H1 (cell line): ENCODE data around the gene UBIAD1. TPM values are rescaled to one million over a fixed set of nuclear protein-coding genes. Genes with fewer than 3 reads are reported as not detected.
A peak's percentile ranks its signal among the peaks of the same experiment; 100 is the strongest.

Experiments used
- CTCF ChIA-PET: fragments of 300-600 bp; sonication (Branson Sonifier 250); formaldehyde crosslinking; loops from one replicate; lab custom pipeline; 2021; ENCODE audit not compliant: partially characterized antibody; lab: Charles Lee
- POLR2A ChIA-PET: fragments of 300-600 bp; sonication (Branson Sonifier 250); formaldehyde crosslinking; loops from one replicate; lab custom pipeline; 2021; ENCODE audit warnings: inconsistent platforms; ENCODE audit not compliant: partially characterized antibody; lab: Charles Lee
- DNase-seq, 2 experiments: peaks; one replicate each; pipeline versions ENCODE4 v3.0.0 to v3.0.0-alpha.2; 2010 to 2022; ENCODE audit warnings: low spot score in 2 of 2, low read depth in 1 of 2, mixed read lengths in 1 of 2
- FAIRE-seq: peaks from 2 replicates; lab custom pipeline; 2011; peaks lifted over from hg19 to GRCh38; lab: Jason Lieb, UNC
- H2AFZ ChIP-seq: 2 replicates; pipeline ENCODE4 v1.8.1; 2012; ENCODE audit warnings: low read length, inconsistent platforms
- H2AK5ac ChIP-seq: 2 replicates; pipeline ENCODE4 v1.6.1; 2013; ENCODE audit warnings: low read depth, low read length
- H2BK120ac ChIP-seq: replicated peaks from 2 replicates; pipeline ENCODE3; 2013; ENCODE audit warnings: low read depth, low read length, inconsistent platforms
- H2BK12ac ChIP-seq: 2 replicates; pipeline ENCODE4 v1.6.1; 2013; ENCODE audit warnings: low read depth, low read length
- H2BK15ac ChIP-seq: 2 replicates; pipeline ENCODE4 v1.6.1; 2013; ENCODE audit warnings: low read length
- H2BK20ac ChIP-seq: 2 replicates; pipeline ENCODE4 v1.6.1; 2013; ENCODE audit warnings: low read length
- H2BK5ac ChIP-seq: 2 replicates; pipeline ENCODE4 v1.6.1; 2013; ENCODE audit warnings: low read depth, low read length
- H3K14ac ChIP-seq: 2 replicates; pipeline ENCODE4 v1.6.1; 2013; ENCODE audit warnings: inconsistent platforms; ENCODE audit not compliant: insufficient read length
- H3K18ac ChIP-seq: 2 replicates; pipeline ENCODE4 v1.6.1; 2013; ENCODE audit warnings: low read length; ENCODE audit errors: extremely low read depth
- H3K23ac ChIP-seq: 2 replicates; pipeline ENCODE4 v1.6.1; 2013; ENCODE audit warnings: inconsistent platforms; ENCODE audit not compliant: insufficient read length
- H3K23me2 ChIP-seq: 2 replicates; pipeline ENCODE4 v1.6.1; 2013; ENCODE audit warnings: low read depth, low read length
- H3K27ac ChIP-seq: 2 replicates; pipeline ENCODE4 v1.6.1; 2011; ENCODE audit warnings: low read depth, low read length, inconsistent platforms
- H3K27me3 ChIP-seq, 4 experiments: replicated peaks in 1 of 4; 1 replicate in 1 of 4; 2 replicates in 3 of 4; pipeline versions ENCODE4 v1.6.1 to v1.8.1; 2011 to 2013; ENCODE audit warnings: low read length in 3 of 4, mild to moderate bottlenecking in 3 of 4, inconsistent platforms in 2 of 4, mixed read lengths in 2 of 4, moderate library complexity in 1 of 4; ENCODE audit not compliant: control insufficient read depth in 3 of 4, insufficient read depth in 3 of 4; ENCODE audit errors: extremely low read depth in 1 of 4
- H3K36me3 ChIP-seq, 4 experiments: 2 replicates each; pipeline versions ENCODE4 v1.6.1 to v1.8.1; 2011 to 2013; ENCODE audit warnings: mild to moderate bottlenecking in 4 of 4, low read length in 3 of 4, moderate library complexity in 2 of 4, control low read depth in 1 of 4, inconsistent platforms in 1 of 4; ENCODE audit not compliant: insufficient read depth in 4 of 4, control insufficient read depth in 2 of 4
- H3K4ac ChIP-seq: replicated peaks from 2 replicates; pipeline ENCODE3; 2013; ENCODE audit warnings: low read length, low read depth, mixed read lengths, inconsistent platforms; ENCODE audit not compliant: insufficient read length
- H3K4me1 ChIP-seq, 4 experiments: replicated peaks in 1 of 4; 1 replicate in 1 of 4; 2 replicates in 3 of 4; pipeline versions ENCODE4 v1.6.1 to v1.8.1; 2011 to 2013; ENCODE audit warnings: low read length in 3 of 4, inconsistent platforms in 2 of 4, mixed read lengths in 1 of 4; ENCODE audit not compliant: insufficient read depth in 4 of 4, control insufficient read depth in 3 of 4
- H3K4me2 ChIP-seq, 2 experiments: 2 replicates each; pipeline versions ENCODE4 v1.6.1 to v1.8.1; 2011 to 2013; ENCODE audit warnings: low read depth in 2 of 2, low read length in 2 of 2, control low read depth in 1 of 2, inconsistent platforms in 1 of 2, mild to moderate bottlenecking in 1 of 2; ENCODE audit not compliant: insufficient read depth in 1 of 2
- H3K4me3 ChIP-seq, 4 experiments: fragments of 200-600, 300-600 bp in 1 of 4; sonication (generic), shearing (Covaris generic), sonication (Bioruptor Twin) in 1 of 4; 2 replicates each; pipeline versions ENCODE4 v1.5.1 to v1.8.1; 2011 to 2016; ENCODE audit warnings: low read length in 4 of 4, low read depth in 3 of 4, control low read depth in 2 of 4, inconsistent platforms in 2 of 4, mild to moderate bottlenecking in 2 of 4, mixed read lengths in 1 of 4, moderate library complexity in 1 of 4; ENCODE audit not compliant: insufficient read depth in 2 of 4; ENCODE audit errors: extremely low read depth in 1 of 4
- H3K56ac ChIP-seq: replicated peaks from 2 replicates; pipeline ENCODE3; 2013; ENCODE audit warnings: low read depth, mild to moderate bottlenecking, mixed read lengths, low read length, inconsistent platforms; ENCODE audit not compliant: insufficient read length
- H3K79me1 ChIP-seq: 2 replicates; pipeline ENCODE4 v1.6.1; 2013; ENCODE audit warnings: low read depth, low read length, control low read depth
- H3K79me2 ChIP-seq, 2 experiments: 2 replicates each; pipeline versions ENCODE4 v1.6.1 to v1.8.1; 2012 to 2013; ENCODE audit warnings: low read length in 2 of 2, mild to moderate bottlenecking in 2 of 2, inconsistent platforms in 1 of 2; ENCODE audit not compliant: insufficient read depth in 2 of 2, control insufficient read depth in 1 of 2
- H3K9ac ChIP-seq, 4 experiments: replicated peaks in 1 of 4; 1 replicate in 1 of 4; 2 replicates in 3 of 4; pipeline versions ENCODE4 v1.6.1 to v1.8.1; 2011 to 2013; ENCODE audit warnings: low read depth in 3 of 4, low read length in 3 of 4, control low read depth in 2 of 4, mild to moderate bottlenecking in 2 of 4, moderate library complexity in 2 of 4, inconsistent platforms in 1 of 4; ENCODE audit errors: extremely low read depth in 1 of 4
- H3K9me3 ChIP-seq, 2 experiments: 2 replicates each; pipeline versions ENCODE4 v1.6.1 to v1.8.1; 2012 to 2013; ENCODE audit warnings: mild to moderate bottlenecking in 2 of 2, moderate library complexity in 2 of 2, control low read depth in 1 of 2, inconsistent platforms in 1 of 2, low read depth in 1 of 2, low read length in 1 of 2, mixed read lengths in 1 of 2; ENCODE audit not compliant: insufficient read depth in 2 of 2
- H4K20me1 ChIP-seq, 2 experiments: replicated peaks in 1 of 2; 2 replicates each; pipeline versions ENCODE3 to v1.8.1; 2011 to 2013; ENCODE audit warnings: inconsistent platforms in 2 of 2, low read length in 2 of 2, mild to moderate bottlenecking in 1 of 2; ENCODE audit not compliant: insufficient read depth in 2 of 2, control insufficient read depth in 1 of 2
- H4K5ac ChIP-seq: 2 replicates; pipeline ENCODE4 v1.6.1; 2013; ENCODE audit warnings: low read length, low read depth, mixed read lengths, inconsistent platforms; ENCODE audit not compliant: insufficient read length
- H4K8ac ChIP-seq: 2 replicates; pipeline ENCODE4 v1.8.0; 2013; ENCODE audit warnings: mild to moderate bottlenecking, moderate library complexity, low read length, inconsistent platforms; ENCODE audit not compliant: insufficient read depth; ENCODE audit errors: extremely low read depth
- H4K91ac ChIP-seq: replicated peaks from 2 replicates; pipeline ENCODE3; 2013; ENCODE audit warnings: low read length, mixed read lengths, inconsistent platforms; ENCODE audit not compliant: insufficient read length
- EZH2 ChIP-seq: fragments of 200-600 bp; sonication (generic); IDR thresholded peaks from 2 replicates; pipeline ENCODE4 v1.7.1; 2012; ENCODE audit warnings: low read depth, mild to moderate bottlenecking, moderate library complexity, low read length, inconsistent platforms; ENCODE audit not compliant: severe bottlenecking
- GTF2F1 ChIP-seq: IDR thresholded peaks from 2 replicates; pipeline ENCODE4 v1.6.1; 2012; ENCODE audit warnings: low read depth, low read length, improper control_type of control experiment, borderline replicate concordance
- JUND ChIP-seq: IDR thresholded peaks from 2 replicates; pipeline ENCODE4 v1.6.1; 2011; ENCODE audit warnings: mild to moderate bottlenecking, improper control_type of control experiment, low read length
- KDM5A ChIP-seq: fragments of 200-600 bp; IDR thresholded peaks from 2 replicates; pipeline ENCODE4 v1.7.1; 2012; ENCODE audit warnings: mild to moderate bottlenecking, low read length, inconsistent platforms, mixed read lengths
- MAFK ChIP-seq: IDR thresholded peaks from 2 replicates; pipeline ENCODE4 v1.6.1; 2012; ENCODE audit warnings: low read depth, mild to moderate bottlenecking, improper control_type of control experiment, low read length
- TAF7 ChIP-seq: optimal IDR thresholded peaks from 2 replicates; pipeline ENCODE3; 2011; ENCODE audit warnings: low read depth, mild to moderate bottlenecking, inconsistent platforms, low read length, moderate library complexity, borderline replicate concordance
- WGBS, 2 experiments: shearing (Covaris generic) in 1 of 2; methylation state at CpG; one replicate each; pipeline versions ENCODE4 v1.1.6 to v1.1.7; 2013 to 2015; ENCODE audit warnings: low lambda C conversion rate in 2 of 2, mixed read lengths in 2 of 2, inconsistent platforms in 1 of 2, low coverage in 1 of 2, missing lambda C conversion rate in 1 of 2; ENCODE audit not compliant: insufficient replicate concordance in 2 of 2, insufficient coverage in 1 of 2, insufficient read length in 1 of 2; ENCODE audit errors: extremely low coverage in 1 of 2, missing lambda C conversion rate in 1 of 2; 5-methylcytosine and 5-hydroxymethylcytosine counted together
- polyA plus RNA-seq, 7 experiments: library from polyadenylated mRNA; depleted of rRNA in 3 of 7; stranded (reverse) in 5 of 7; unstranded in 2 of 7; fragments of >200 nt in 5 of 7; fragments of 200-250 nt in 2 of 7; gene quantifications; 1 replicate in 5 of 7; 2 replicates in 1 of 7; 4 replicates in 1 of 7; pipeline versions ENCODE4 v1.2.1 to v1.2.3, GENCODE V29; 2011 to 2013; ENCODE audit warnings: missing spikeins in 2 of 7, mixed read lengths in 2 of 7
- total RNA-seq: library from RNA; stranded (reverse); fragmentation: NEBNext Ultra II Directional; extraction: Animal tissue kit (Norgen Biotek cat#: 25700); gene quantifications from 2 replicates; pipeline ENCODE4 v1.2.1, GENCODE V29; 2021

The UBIAD1 gene
- total and polyA plus RNA-seq, 2 of the 8 experiments (the other 6 are each of a cell fraction or from before 2014, with no cell fraction given) = 23.4 to 26.6 TPM

DNA sequence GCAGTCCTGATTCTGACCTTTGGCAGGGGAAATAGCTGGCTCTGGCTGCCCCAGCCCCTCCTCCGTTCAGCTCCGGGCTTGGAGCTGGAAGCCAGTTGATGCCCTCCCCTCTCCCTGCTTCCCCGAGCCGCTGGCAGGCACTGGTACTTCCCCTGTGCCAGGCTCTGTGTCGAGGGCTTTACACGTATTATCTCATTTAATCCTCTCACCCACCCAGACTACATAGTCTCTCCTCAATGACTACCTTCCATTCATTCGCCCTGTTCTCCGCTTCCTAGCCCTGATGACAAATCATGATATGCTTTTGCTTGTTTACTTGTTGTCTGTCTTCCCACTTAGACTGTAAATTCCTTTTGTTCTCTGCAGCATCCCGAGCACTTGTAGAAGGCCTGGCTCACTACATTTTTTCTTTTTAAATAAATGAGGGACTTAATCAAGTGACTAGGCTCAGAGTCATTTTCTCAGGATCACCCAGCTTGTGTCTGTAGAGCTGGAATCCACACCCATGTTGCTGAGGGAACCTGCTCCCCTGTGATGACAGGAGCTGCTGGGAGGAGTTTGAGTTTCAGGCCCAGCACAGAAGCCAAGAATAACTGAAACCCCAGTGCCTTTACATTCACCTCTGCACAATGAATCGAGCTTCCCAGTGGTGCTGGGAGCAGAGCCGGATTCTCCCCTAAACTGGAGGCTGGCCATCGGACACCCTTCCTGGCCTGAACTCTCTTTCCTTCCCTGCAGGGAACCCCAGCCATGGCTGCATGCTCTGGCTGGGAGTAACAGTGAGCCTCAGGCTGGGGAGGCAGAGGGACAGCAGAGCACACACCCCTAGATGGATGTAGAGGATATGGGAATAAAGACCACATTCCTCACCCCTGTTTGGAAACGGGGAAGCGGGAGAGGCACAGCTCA lies 58.3 kb downstream of the UBIAD1 start:
- H2AFZ ChIP-seq = no peak overlapping the region
- H3K56ac ChIP-seq = no peak overlapping the region
- H4K91ac ChIP-seq = no peak overlapping the region
- H2BK20ac ChIP-seq = no peak overlapping the region
- no peak overlapping the region; the same call in 1 of the 2 replicates for H2BK5ac ChIP-seq
- H3K14ac ChIP-seq = no peak overlapping the region
- ChIA-PET POLR2A (no interaction called here), CTCF (interaction anchor here (0.7 to 6.7 kb wide), 6 partner anchors 8 to 200 kb away, joined by 3 to 43 read pairs (median 4); no protein-coding TSS in a partner anchor)
- DNase-seq (no peak), FAIRE-seq (no peak)
- no peaks in the 10 kb centered on the region; a peak in 1 of 7 replicates for H3K27me3 ChIP-seq
- no peak overlapping the region for H3K4me2 ChIP-seq
- no peak overlapping the region for H3K4me3 ChIP-seq
- no peaks in the 10 kb centered on the region for H3K79me2 ChIP-seq
- H2BK120ac ChIP-seq = no peak overlapping the region
- H4K5ac ChIP-seq = no peak overlapping the region
- peak overlapping the region; percentile 3; the same call in 1 of the 2 replicates for H4K8ac ChIP-seq
- H3K4me1 ChIP-seq = peaks cover 0 to 5% (median 2%) of the 10 kb centered on the region in 4 experiments; a peak in 2 of 7 replicates
- peak overlapping the region; percentile 8; the same call in 1 of the 2 replicates for H2BK15ac ChIP-seq
- no peak overlapping the region for H3K4ac ChIP-seq
- no peak overlapping the region for H3K27ac ChIP-seq
- WGBS, 2 experiments = 84% methylated on average over 14 of the region's 14 CpGs; no CpG with 5 or more reads in 1 of the 2 experiments
- H3K9ac ChIP-seq = no peak overlapping the region
- peak overlapping the region; percentile 44; the same call in 1 of the 2 replicates for H2BK12ac ChIP-seq
- H3K18ac ChIP-seq = no peak overlapping the region; the same call in 1 of the 2 replicates
- no peaks in the 10 kb centered on the region for H4K20me1 ChIP-seq
- H3K9me3 ChIP-seq = no peaks in the 10 kb centered on the region
- no peak overlapping the region for H2AK5ac ChIP-seq
- H3K23me2 ChIP-seq = no peaks in the 10 kb centered on the region
- TF ChIP-seq TAF7 (no peak), MAFK (no peak), GTF2F1 (no peak), JUND (no peak), KDM5A (no peak), EZH2 (no peak)
- no peaks in the 10 kb centered on the region for H3K36me3 ChIP-seq
- H3K23ac ChIP-seq = no peak overlapping the region
- no peaks in the 10 kb centered on the region for H3K79me1 ChIP-seq
